Fibroblast of upper back skin (primary cell): Measurements from ENCODE around the gene ATP6V1C2.

ENCODE experiments used
- DNase-seq: peaks from one replicate; pipeline ENCODE4 v3.0.0-alpha.2; 2013

ATP6V1C2 gene, protein sequence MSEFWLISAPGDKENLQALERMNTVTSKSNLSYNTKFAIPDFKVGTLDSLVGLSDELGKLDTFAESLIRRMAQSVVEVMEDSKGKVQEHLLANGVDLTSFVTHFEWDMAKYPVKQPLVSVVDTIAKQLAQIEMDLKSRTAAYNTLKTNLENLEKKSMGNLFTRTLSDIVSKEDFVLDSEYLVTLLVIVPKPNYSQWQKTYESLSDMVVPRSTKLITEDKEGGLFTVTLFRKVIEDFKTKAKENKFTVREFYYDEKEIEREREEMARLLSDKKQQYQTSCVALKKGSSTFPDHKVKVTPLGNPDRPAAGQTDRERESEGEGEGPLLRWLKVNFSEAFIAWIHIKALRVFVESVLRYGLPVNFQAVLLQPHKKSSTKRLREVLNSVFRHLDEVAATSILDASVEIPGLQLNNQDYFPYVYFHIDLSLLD

DNA sequence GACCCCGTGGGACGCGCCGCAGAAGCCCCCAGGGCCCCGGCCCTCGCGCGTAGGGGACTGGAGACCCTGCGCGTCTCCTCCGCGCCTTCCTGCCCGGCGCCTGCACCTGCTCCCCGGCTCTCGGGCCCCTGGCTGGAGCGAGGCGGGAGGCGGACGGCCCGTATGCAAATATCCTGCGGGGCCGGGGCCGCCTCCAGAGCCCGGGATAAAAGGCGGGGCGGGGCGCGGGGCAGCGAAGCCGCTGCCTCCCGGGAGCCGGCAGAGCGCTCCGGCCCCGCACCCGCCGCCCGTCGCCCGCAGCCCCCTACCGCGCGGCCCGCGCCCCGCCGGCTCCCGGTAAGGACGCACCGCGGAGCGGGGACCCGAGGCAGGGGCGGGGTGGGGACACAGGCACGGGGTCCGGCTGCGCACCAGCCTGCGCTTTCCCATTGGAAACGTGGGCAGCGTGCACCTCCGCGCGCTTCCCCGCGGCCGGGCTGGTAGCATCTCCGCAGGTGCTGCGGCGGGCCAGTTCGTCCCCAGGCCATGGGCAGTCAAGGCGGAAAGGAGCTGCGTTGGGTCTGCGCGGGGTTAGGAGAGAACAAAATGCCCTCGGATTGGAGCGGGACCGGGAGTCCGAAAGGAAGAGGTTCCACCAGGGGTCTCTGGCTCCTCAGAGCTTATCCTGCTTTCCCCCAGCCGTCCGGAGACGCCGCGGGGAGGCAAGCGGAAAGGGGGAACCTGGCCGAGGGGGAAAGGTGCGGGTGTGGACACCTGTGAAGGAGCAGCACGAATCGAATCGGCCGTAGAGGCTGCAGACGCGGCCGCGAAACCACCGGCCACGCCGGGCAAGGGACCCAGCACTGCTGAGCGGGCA, at the start of gene ATP6V1C2:
Gene ATP6V1C2 (plus strand): TSS at position 235 of the 856 bp plus-strand sequence. CDS start 1,220 bp downstream, outside the sequence.
- DNase-seq = no peak

DNA sequence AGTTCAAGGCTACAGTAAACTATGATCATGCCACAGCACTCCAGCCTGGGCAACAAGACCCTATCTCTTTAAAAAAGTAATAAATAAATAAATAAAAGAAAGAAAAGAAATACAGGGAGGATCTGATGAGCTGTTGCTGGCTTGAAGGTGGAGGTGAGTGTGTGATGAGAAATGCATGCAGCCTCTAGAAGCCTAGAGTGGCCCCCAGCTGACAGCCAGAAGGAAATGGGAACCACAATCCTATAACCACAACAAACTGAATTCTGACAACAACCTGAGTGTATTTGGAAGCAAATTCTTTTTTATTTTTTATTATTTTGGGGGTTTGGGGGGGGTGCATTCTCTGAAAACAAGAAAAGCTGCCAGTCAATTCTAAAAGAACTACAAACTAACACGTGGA, 46.3 kb upstream of the ATP6V1C2 start:
- no peak for DNase-seq

DNA sequence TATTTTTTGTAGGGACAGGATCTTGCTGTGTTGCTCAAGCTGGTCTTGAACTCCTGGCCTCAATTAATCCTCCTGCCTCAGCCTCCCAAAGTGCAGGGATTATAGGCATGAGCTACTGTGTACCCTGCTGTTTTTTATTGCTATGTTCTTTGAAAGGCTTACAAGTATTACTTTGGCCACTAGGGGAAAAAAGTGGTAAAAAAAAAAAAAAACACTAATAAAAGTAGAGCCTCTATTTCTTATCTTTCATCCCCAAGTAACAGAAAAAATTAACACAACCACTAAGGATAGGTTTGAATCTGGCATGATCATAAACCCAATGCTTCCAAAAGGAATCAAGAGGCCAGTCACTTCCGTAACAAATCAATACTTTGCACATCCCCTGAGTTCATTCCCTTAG, 43.2 kb upstream of the ATP6V1C2 start:
- no peak for DNase-seq

DNA sequence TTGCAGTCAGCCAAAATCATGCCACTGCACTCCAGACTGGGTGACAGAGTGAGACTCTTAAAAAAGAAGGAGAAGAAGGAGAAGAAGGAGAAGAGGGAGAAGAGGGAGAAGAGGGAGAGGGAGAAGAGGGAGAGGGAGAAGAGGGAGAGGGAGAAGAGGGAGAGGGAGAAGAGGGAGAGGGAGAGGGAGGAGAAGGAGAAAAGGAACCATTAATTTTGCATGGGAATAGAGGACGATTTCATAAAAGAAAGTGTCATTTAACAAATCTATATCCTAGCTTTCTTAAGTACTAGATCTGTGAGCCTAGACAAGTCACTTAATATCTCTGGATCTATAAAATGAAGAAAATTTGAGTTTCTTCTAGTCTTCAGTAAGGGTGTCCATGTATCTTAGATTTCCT, 41.2 kb upstream of the ATP6V1C2 start:
- no peak for DNase-seq

DNA sequence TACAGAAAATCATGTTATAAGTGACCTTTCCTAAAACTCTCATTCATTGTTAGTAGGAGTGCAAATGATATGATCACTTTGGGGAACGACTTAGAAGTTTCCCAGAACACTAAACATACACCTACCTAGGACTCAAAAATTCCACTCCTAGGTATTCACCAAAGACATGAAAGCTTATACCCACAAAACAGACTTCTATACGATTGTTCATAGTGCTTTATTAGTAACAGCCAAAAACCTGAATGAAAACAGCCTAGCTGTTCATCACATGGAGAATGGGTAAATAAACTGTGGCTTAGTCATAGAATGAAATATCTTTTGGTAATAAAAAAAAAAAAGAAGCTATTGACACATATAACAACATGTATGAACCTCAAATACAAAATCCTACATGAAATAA, 40.5 kb upstream of the ATP6V1C2 start:
- no peak for DNase-seq

DNA sequence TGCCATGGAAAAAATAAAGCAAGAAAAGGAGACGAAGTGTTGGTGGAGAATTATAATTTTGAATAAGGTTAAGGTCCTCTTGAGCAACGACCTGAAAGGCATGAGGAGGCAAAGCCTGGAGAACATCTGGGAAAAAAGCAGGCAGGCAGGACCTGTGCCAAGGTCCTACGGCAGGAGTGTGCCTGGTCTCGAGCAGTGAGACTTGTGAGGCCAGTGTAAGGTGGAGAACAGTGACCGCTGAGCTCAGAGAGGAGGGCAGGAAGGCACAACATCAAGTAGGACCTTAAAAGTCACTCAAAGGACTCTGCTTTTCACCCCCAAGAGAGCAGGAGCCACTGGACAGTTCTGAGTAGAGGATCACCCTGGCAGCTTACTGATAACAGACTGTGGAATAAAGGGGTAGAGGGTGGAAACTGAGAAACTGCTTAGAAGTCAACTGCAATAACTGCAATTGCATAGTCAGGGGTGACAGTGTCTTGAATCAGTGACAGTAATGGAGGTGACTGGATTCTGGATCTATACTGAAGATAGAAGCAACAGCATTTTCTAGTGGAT, 35.2 kb upstream of the ATP6V1C2 start:
- no peak for DNase-seq

DNA sequence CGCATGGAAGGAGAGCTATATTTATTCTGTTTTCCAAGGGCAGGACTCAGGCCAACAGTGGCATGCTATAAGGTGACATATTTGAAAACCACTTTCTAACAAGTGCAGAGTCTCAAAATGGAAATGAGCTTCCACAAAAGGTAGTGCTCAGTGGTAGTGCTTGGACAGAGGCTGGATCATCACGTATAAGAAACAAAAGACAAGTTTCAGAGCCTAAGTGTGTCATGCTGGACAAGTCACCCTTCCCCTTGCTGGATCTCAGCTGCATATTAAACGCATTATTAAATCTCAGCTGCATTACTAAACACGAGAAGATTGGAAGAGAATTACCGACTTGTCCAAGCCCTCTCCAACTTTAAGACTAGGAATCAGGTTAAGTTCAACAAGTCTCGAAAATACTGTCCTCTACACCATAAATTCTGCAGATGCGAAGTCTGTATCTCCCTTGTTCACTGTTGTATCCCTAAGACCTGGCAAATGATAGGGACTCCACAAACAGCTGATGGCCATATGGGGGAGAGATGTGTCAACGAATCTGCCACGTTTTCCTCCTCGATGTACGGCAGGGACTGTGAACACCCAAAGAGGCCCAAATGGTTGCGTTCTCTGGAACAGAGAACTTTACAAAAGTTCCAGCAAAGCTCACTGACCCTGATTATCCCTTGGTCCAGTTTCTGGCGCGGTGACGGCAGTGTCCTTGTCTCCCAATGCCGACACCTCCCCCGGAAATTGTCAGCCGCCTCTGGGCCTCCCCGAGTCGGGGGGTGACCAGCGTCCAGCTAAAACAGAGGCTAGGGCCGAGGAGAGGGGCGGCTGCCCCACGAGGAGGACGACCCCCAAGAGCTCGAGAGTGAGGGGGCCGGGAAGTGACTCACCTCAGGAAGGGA, 32.3 kb upstream of the ATP6V1C2 start:
- DNase-seq = peak; percentile 11

DNA sequence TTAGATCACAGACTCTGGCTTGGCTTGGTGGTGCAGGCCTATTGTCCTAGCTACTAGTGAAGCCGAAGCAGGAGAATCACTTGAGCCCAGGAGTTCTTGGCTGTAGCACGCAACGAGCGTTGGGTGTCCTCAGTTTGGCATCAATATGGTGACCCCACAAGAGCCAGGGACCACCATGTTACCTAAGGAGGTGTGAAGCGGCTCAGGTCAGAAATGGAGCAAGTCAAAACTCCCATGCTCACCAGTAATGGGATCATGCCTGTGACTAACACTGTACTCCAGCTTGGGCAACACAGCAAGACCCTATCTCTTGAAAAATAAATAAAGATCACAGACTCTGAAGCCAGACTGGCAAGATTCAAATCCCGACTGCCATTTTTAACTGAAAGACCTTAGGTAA, 29.9 kb upstream of the ATP6V1C2 start:
- DNase-seq = no peak

DNA sequence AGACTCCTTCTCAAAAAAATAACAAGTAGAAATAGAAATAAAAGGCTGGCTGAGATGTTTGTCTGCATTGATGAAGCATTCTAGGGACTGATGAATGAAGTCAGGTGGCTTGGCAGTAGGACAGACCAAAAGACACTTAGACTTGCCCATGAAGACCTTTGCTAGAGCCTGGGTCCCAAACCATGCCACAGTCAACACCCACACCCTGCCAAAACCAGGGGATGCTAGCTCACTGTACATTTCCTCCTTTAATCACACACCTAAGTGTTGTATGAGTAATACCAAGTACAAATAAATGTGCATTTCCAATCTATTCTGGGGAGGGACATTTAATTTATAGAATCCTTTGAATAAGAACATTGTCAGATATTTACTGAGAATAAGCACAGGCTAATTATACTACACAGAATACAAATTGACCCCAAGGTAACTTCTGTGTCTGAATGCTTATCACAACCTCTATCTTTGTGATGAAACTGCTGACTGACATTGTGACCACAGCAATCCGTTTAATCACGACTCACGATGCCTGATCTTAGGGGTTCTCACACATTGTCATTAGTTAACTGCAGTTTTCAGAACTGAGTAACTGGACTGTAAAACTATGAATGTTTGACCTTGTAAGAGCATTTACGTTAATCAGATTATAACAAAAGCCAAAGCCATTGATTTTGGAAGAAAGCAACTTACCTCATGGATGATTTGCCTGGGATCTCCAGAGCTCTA, 21.2 kb upstream of the ATP6V1C2 start:
- no peak for DNase-seq

DNA sequence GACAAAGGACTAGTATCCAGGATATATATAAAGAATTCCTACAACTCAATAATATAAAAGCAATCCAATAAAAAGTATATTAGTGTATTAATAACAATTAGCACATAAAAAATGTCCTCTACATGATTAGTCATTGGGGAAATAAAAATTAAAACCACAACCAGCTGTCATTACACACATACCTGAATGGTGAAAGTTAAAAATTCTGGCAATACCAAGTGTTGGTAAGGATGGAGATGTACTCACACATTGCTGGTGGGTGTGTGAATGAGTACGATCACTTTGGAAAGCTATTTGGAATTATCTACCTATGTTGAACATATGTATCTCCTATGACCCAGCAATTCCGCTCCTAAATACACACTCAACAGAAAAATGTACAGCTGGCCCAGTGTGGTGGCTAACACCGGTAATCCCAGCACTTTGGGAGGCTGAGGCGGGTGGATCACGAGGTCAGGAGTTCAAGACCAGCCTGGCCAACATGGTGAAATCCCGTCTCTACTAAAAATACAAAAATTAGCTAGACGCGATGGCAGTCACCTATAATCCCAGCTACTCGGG, 17.3 kb upstream of the ATP6V1C2 start:
- no peak for DNase-seq

DNA sequence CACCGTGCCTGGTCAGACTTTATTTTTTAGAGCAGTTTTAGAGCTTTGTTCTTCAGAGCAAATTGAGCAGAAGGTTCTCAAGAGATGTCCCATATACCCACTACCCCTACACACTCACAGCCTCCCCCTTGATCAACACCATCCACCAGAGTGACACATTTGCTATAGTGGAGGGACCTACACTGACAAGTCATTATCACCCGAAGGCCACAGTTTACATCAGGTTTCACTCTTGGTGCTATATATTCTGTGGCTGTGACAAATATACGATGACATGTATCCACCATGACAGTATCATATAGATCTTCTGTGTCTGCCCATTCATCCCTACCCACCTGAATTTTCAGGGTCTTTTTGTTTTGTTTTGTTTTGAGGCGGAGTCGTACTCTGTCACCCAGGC, 15.4 kb upstream of the ATP6V1C2 start:
- no peak for DNase-seq

DNA sequence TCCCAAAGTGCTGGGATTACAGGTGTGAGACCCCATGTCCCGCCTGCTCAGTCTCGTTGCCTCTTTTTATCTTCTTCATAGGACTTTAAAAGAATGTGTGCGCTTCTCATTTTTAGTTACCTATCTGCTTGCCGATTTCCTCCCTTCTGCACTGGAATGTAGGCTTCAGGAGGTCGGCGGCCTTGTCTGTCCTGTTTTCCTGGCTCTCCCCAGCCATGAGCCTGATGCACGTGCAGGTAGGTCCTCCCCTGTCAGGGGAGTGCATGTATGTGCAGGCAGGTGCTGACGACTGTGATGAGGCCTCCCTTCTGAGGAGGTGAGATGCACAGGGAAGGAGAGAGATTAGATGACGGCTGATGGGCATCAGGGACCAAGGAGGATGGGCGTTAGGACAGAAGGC, 13.6 kb upstream of the ATP6V1C2 start:
- DNase-seq = no peak

DNA sequence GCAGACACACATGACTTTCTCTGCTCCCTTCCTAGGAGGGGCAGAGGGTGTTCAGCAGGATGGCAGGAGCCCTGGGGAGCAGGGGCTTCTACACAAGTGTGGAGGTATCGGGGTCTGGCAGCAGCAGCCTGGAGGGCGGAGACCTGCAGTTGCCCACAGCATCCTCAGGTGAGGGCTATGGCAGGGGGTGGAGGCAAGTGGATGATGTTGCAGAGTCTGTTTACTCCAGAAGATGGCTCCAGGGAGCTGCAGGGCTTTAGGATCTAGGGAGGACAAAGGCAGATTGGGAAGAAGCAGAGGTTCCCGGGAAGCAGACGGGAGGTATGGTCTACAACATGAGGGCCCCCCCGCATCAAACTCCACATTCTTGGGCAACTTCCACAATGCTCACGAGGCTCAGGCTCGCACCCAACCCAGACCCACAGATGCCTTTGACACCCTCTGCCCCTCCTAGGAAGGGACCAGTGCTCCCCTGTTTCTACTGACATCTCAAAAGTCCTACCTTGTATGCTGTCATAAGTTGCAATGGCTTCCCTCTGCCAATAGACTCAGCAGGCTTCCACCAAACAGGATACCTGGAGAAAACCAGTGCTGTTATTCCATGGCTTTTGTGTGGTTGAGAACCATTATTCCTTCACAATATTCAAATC, 12.0 kb upstream of the ATP6V1C2 start:
- DNase-seq = peak; percentile 4

DNA sequence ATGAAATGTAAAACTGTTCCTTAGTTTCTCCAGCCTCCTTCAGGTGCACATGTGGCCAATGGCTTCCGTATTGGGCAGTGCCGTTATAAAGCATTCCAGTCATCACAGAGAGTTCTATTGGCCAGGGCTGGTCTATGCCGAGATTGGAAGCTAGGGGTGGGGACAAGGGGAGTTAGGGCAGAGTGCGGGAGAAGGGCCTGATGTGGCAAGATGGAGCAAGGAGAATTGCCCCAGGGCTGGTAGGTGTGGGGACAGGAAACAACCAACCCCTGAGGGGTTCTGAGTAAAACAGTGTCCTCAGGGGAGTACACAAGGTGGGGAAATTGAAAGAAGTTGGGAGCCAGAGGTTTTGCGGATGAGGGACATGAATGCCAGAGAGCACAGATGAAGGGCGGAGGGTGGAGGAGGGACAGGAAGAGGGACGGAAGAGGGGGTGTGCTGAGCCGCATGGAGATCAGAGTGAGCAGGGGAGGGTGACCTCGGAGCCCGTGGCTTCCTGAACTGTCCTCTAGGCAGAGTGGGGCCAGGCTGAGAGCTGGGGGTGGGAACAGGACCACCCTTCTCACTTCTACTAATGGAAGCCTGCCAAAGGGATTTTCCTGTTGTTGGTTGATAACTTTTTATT, 9.1 kb upstream of the ATP6V1C2 start:
- DNase-seq = no peak

DNA sequence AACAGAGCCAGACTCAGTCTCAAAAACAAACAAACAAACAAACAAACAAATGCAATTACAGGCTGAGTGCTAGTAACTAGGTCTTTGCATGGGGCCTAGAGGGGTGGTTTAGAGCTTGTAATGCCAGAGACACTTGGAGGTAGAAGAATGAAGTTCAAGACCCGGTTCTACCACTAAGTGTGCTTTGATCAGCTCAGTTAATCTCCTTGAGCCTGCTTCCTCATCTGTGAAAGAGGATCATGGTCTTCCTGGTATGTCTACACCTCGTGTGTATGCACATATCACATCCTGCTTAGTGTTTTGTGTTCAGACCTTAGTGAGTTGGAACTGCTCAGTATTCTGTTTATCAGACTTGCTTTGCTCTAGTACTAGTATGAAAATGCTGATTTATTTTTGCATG, 4.8 kb upstream of the ATP6V1C2 start:
- no peak for DNase-seq

DNA sequence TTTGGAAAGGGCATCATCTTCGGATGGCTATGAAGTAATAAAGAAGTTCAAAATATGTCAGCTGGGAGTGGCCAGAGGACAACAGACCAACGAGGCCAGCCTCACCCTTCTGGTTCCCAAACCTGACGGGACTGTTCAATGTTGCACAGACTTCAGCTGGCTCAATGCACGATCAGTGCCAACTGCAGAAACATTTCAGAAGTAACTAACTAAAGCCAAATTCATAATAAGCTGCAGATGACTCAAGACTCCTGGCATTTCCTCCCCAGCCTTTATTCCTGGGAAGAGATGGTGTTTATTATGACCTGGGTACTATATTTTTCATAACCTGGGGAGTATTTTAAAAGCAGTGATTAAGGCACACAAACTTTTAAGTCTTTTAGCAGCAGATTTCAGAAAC, 3.8 kb upstream of the ATP6V1C2 start:
- DNase-seq = peak; percentile 56

DNA sequence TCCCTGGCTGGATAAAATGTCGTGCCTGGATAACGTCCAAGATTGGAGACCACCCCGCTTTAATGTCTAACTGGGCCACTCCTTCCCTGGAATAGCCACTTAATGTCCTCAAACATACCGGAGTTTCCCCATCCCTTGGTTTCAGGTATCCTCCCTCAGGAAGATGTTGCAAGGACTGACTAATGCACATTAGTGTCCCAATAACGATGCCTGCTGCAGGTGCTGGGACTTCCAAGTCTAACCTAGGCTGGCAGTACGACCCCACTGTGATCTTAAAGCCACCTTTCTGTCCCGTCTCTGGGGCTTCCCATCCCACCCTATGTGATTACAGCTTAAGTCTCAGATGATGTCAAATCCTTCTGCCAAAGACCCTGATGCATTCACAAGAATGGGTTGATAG, 1.1 kb upstream of the ATP6V1C2 start:
- DNase-seq = no peak

DNA sequence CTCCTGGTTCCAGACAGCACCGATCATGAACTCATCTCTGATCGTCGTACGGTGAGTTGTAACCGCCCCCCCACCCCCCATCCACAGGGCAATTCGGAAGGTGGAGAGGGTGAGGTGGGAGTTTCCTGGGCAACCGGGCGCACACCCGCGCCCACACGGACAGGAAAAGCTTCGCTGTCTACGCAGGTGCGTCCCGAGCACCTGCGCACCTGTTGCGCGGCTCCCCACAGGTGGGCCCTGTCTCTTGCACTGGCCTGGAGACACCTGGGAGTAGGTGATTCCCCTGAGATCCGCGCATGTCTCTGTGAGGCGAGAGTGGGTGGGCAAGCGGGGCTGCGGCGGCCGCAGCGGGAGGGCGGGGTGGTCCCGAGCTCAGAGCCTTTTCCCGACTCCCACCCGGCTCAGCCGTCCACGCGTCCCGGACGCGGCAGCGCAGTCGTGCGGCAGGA, 459 bp upstream of the ATP6V1C2 start:
- DNase-seq = no peak

DNA sequence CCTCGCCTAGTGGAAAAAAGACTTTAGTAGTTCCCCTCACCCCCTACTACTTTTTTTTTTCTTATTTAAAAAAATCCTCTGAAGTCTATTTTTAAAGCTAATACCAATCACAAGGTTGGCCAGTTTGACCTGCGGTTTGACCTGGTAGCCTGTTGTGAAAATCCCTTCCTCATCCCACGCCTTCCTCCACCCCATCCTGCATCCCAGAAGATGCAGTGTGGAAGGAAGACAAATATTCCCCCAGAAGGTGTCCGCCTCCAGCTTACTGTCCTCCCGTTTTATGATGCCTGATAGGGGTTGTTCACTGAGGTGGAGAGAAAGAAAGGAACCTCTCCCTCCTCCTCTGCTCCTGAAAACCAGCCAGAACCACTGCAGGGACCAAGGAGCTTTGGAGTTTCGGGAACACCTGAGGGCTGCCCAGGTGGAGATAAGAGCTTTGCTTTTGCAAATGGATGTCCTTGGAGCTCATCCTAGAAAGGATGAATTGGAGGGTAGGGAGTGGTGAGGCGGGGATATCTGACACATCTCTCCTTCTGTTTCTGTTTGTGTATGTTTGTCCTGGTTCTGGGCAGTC, 909 bp downstream of the ATP6V1C2 start:
- no peak for DNase-seq

DNA sequence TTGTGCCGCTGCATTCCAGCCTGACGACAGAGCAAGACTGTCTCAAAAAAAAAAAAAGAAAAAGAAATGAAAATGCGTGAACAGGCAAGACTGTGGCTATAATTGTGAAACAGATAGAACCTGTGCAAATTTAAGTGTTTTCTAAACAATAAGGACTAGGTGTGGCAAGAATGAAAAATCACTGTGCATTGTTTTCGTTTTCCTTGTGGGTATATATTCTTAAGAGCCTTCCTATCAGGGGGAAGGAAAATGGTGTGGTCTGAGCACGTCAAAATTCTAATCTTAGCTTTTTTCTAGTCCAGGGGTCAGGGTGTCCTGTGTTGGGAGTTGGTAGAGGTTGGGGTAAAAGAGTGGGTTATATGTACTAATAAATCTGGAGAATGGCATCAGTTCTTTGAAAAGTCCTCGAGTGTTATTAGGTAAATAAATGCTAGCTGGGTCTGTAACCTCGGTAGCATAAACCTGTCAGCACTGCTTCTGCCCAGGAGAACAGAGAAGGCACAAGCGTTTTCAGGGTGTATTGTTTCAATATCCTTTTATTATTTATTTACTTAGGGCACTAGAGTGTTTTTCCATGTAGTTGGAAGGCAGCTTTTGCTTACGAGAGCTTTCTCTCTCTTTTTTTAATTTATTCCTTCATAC, 11.6 kb downstream of the ATP6V1C2 start:
- no peak for DNase-seq
